Body of pancreas (tissue), 4 donors: Measurements from ENCODE around the gene KRT79. TPM values are rescaled to one million over a fixed set of nuclear protein-coding genes. Genes with fewer than 3 reads are reported as not detected.

ENCODE experiments used
- ATAC-seq: fragments of 150-250 bp; one replicate; pipeline ENCODE4 v1.9.1; 2016
- DNase-seq, 4 donors: peaks; one replicate each; pipeline ENCODE4 v3.0.0-alpha.2; 2019
- H3K27ac ChIP-seq, 4 donors: fragments of 200-600 bp; sonication (generic); 1 replicate in 3 of 4; 2 replicates in 1 of 4; pipeline versions ENCODE4 v1.5.1 to v1.6.1; 2016 to 2019; ENCODE audit warnings: mild to moderate bottlenecking in 1 of 4, mixed read lengths in 1 of 4, moderate library complexity in 1 of 4
- H3K27me3 ChIP-seq, 2 donors: fragments of 200-600 bp; sonication (generic); one replicate each; pipeline ENCODE4 v1.6.0; 2016; ENCODE audit warnings: mild to moderate bottlenecking in 1 of 2
- H3K36me3 ChIP-seq, 2 donors: fragments of 200-600 bp; sonication (generic); replicated peaks in 1 of 2; 2 replicates each; pipeline ENCODE4 v1.5.1; 2016; ENCODE audit warnings: low read depth in 2 of 2; ENCODE audit not compliant: insufficient read depth in 1 of 2
- H3K4me1 ChIP-seq: fragments of 200-600 bp; sonication (generic); one replicate; pipeline ENCODE4 v1.6.0; 2016
- H3K4me3 ChIP-seq, 2 donors: fragments of 200-600 bp; sonication (generic); 1 replicate in 1 of 2; 2 replicates in 1 of 2; pipeline ENCODE4 v1.5.1; 2016 to 2019
- H3K9me3 ChIP-seq, 3 donors: fragments of 200-600 bp; sonication (generic); 1 replicate in 2 of 3; 2 replicates in 1 of 3; pipeline ENCODE4 v1.5.1; 2016
- CTCF ChIP-seq, 7 experiments: fragments of 450-650 bp in 4 of 7; fragments of 200-600 bp in 3 of 7; sonication (generic) in 3 of 7; IDR thresholded peaks; one replicate each; pipeline ENCODE4 v1.5.1; 2016 to 2019; ENCODE audit warnings: antibody characterized with exemption in 7 of 7
- POLR2A ChIP-seq, 3 donors: fragments of 450-650 bp; IDR thresholded peaks; one replicate each; pipeline ENCODE4 v1.6.1; 2016; ENCODE audit warnings: antibody characterized with exemption in 3 of 3, mild to moderate bottlenecking in 2 of 3
- WGBS, 2 donors: methylation state at CpG; one replicate each; pipeline ENCODE4 v1.1.5; 2017; 5-methylcytosine and 5-hydroxymethylcytosine counted together
- intact Hi-C: fragments of 100-400 bp; cut with DNase I; formaldehyde crosslinking; loops from one replicate; pipeline ENCODE4 v1.15.1; 2023
- total RNA-seq, 2 donors: library from RNA; depleted of rRNA; stranded (reverse); fragments of >200 nt; gene quantifications; one replicate each; pipeline ENCODE4 v1.1.0, GENCODE V29; 2016

KRT79 gene
- total RNA-seq, 2 donors from 2014 or later, result not detected

- no peaks in the 10 kb centered on the region for H3K4me1 ChIP-seq
- H3K36me3 ChIP-seq, result no peaks in the 10 kb centered on the region
- H3K27me3 ChIP-seq, result no peaks in the 10 kb centered on the region
- DNase-seq (no peak), ATAC-seq (no peak)
- no peak overlapping the region for H3K4me3 ChIP-seq
- no peak for TF ChIP-seq CTCF (IDR thresholded peaks at IDR 0.05)
- no peak for TF ChIP-seq POLR2A (IDR thresholded peaks at IDR 0.05)
- H3K9me3 ChIP-seq, result no peaks in the 10 kb centered on the region
- intact Hi-C loops, result no loop called here
- H3K27ac ChIP-seq, result no peak overlapping the region
Measured at GRCh38 chr12:52851787-52852186, 17.7 kb upstream of the KRT79 start.

GRCh38 chr12:52850681-52851080 is 16.6 kb upstream of the KRT79 start:
- DNase-seq (no peak), ATAC-seq (no peak)
- no peak for TF ChIP-seq CTCF (IDR thresholded peaks at IDR 0.05)
- TF ChIP-seq POLR2A (IDR thresholded peaks at IDR 0.05), result no peak
- Histone ChIP-seq H3K9me3 (no peaks in the 10 kb centered on the region), H3K27ac (no peak overlapping the region), H3K4me1 (no peaks in the 10 kb centered on the region), H3K36me3 (no peaks in the 10 kb centered on the region), H3K27me3 (no peaks in the 10 kb centered on the region), H3K4me3 (no peak overlapping the region)
- intact Hi-C loops, result no loop called here
- WGBS, 2 donors, result 75 to 88% methylated on average over 5 of the region's 5 CpGs

- intact Hi-C loops, result no loop called here
- Histone ChIP-seq H3K27me3 (no peaks in the 10 kb centered on the region), H3K27ac (no peak overlapping the region), H3K4me3 (no peak overlapping the region), H3K4me1 (no peaks in the 10 kb centered on the region), H3K36me3 (no peaks in the 10 kb centered on the region), H3K9me3 (no peaks in the 10 kb centered on the region)
- DNase-seq, result no peak
- 77 to 85% methylated on average over 2 to 6 of the region's 6 CpGs for WGBS, 2 donors
- TF ChIP-seq POLR2A (IDR thresholded peaks at IDR 0.05), result no peak
- TF ChIP-seq CTCF (IDR thresholded peaks at IDR 0.05), result no peak
- ATAC-seq, result no peak
Measured at GRCh38 chr12:52849511-52849910, 15.4 kb upstream of the KRT79 start.

- Histone ChIP-seq H3K9me3 (no peaks in the 10 kb centered on the region), H3K27ac (no peak within 1 kb of the TSS), H3K27me3 (no peaks in the 10 kb centered on the region), H3K36me3 (no peaks in the 10 kb centered on the region), H3K4me1 (no peaks in the 10 kb centered on the region), H3K4me3 (no peak within 1 kb of the TSS)
- intact Hi-C loops, result no loop called here
- WGBS, 2 donors, result 70 to 79% methylated on average over 11 to 15 of the region's 16 CpGs
- TF ChIP-seq CTCF (IDR thresholded peaks at IDR 0.05) (no peak), POLR2A (IDR thresholded peaks at IDR 0.05) (no peak)
- ATAC-seq, result no peak
- no peak for DNase-seq
Measured at GRCh38 chr12:52848661-52849255, 14.6 kb upstream of the KRT79 start, which contains the start of gene KRT78. Gene KRT78 (minus strand): TSS chr12:52848994. CDS start chr12:52848930, 64 bp downstream.
